A549 (cell line): ENCODE results near the gene RASA2.

Experiments
- CEBPB ChIP-seq, 2 experiments: fragments of >200 bp in 1 of 2; sonication (Bioruptor Twin) in 1 of 2; formaldehyde crosslinking in 1 of 2; IDR thresholded peaks; 2 replicates each; pipeline ENCODE4 v1.6.1; 2012 to 2016
- ESRRA ChIP-seq: fragments of 150-350 bp; IDR thresholded peaks from 2 replicates; pipeline ENCODE4 v1.6.1; 2014; ENCODE audit warnings: mild to moderate bottlenecking, low read length, borderline replicate concordance
- POLR2A ChIP-seq: IDR thresholded peaks from 2 replicates; pipeline ENCODE4 v1.6.1; 2012; ENCODE audit warnings: mild to moderate bottlenecking, low read length
- RFX5 ChIP-seq: fragments of 450-650 bp; IDR thresholded peaks from 2 replicates; pipeline ENCODE4 v1.7.1; 2014; ENCODE audit warnings: antibody characterized with exemption, mild to moderate bottlenecking, moderate library complexity
- ZSCAN20 ChIP-seq: fragments of 250-450 bp; sonication (Bioruptor Pico); IDR thresholded peaks from 2 replicates; pipeline ENCODE4 v1.8.0; 2022; ENCODE audit warnings: mild to moderate bottlenecking, moderate library complexity
- TF ChIP-seq, protein P1 (sequence below): fragments of >200 bp; sonication (Bioruptor Twin); formaldehyde crosslinking; IDR thresholded peaks from 3 replicates; pipeline ENCODE4 v1.5.1; 2016
- TF ChIP-seq, protein P2 (sequence below): fragments of 250-450 bp; sonication (Bioruptor Pico); IDR thresholded peaks from 2 replicates; pipeline ENCODE4 v1.5.0; 2021; ENCODE audit warnings: mild to moderate bottlenecking, moderate library complexity, borderline replicate concordance
- TF ChIP-seq, protein P3 (sequence below): IDR thresholded peaks from 2 replicates; pipeline ENCODE4 v1.6.1; 2012

DNA sequence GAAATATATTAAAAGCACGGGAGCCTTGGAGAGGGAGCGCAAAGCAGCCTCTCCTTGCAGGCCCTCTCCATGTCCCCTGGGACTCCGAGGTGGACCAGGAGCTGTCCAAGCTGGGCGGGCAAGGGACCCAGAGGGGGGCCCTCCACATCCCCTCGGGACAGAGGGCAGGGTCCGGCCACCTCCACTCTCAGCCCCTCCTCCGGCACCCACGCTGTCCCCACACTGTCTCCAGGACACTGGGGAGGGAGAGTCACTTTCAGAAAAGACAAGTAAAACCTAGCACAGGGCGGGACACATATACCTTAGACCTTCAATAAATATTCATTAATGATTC, 173.8 kb downstream of the RASA2 start:
- TF ChIP-seq, protein P1, sequence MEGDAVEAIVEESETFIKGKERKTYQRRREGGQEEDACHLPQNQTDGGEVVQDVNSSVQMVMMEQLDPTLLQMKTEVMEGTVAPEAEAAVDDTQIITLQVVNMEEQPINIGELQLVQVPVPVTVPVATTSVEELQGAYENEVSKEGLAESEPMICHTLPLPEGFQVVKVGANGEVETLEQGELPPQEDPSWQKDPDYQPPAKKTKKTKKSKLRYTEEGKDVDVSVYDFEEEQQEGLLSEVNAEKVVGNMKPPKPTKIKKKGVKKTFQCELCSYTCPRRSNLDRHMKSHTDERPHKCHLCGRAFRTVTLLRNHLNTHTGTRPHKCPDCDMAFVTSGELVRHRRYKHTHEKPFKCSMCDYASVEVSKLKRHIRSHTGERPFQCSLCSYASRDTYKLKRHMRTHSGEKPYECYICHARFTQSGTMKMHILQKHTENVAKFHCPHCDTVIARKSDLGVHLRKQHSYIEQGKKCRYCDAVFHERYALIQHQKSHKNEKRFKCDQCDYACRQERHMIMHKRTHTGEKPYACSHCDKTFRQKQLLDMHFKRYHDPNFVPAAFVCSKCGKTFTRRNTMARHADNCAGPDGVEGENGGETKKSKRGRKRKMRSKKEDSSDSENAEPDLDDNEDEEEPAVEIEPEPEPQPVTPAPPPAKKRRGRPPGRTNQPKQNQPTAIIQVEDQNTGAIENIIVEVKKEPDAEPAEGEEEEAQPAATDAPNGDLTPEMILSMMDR = no peak
- TF ChIP-seq CEBPB (IDR thresholded peaks at IDR 0.05) (no peak), ZSCAN20 (CRISPR knock-in tag) (no peak), ESRRA (no peak), RFX5 (no peak), POLR2A (no peak)
- TF ChIP-seq, protein P2, sequence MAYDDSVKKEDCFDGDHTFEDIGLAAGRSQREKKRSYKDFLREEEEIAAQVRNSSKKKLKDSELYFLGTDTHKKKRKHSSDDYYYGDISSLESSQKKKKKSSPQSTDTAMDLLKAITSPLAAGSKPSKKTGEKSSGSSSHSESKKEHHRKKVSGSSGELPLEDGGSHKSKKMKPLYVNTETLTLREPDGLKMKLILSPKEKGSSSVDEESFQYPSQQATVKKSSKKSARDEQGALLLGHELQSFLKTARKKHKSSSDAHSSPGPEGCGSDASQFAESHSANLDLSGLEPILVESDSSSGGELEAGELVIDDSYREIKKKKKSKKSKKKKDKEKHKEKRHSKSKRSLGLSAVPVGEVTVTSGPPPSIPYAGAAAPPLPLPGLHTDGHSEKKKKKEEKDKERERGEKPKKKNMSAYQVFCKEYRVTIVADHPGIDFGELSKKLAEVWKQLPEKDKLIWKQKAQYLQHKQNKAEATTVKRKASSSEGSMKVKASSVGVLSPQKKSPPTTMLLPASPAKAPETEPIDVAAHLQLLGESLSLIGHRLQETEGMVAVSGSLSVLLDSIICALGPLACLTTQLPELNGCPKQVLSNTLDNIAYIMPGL (CRISPR knock-in tag) = no peak
- TF ChIP-seq, protein P3, sequence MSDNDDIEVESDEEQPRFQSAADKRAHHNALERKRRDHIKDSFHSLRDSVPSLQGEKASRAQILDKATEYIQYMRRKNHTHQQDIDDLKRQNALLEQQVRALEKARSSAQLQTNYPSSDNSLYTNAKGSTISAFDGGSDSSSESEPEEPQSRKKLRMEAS = no peak
